H9 (cell line): ENCODE data around the gene GLOD4. TPM values are rescaled to one million over a fixed set of nuclear protein-coding genes. Genes with fewer than 3 reads are reported as not detected.

ENCODE experiments used
- DNase-seq: peaks from one replicate; pipeline ENCODE4 v3.0.0-alpha.2; 2017
- H2AFZ ChIP-seq: one replicate; pipeline ENCODE4 v1.6.1; 2013; ENCODE audit warnings: mild to moderate bottlenecking, low read length, control low read depth, moderate library complexity
- H2AK5ac ChIP-seq: 2 replicates; pipeline ENCODE4 v1.6.1; 2013; ENCODE audit warnings: low read length, control low read depth, mixed read lengths; ENCODE audit not compliant: insufficient read length
- H2BK120ac ChIP-seq: one replicate; pipeline ENCODE4 v1.6.1; 2013; ENCODE audit warnings: low read depth, mild to moderate bottlenecking, low read length, control low read depth, inconsistent platforms; ENCODE audit not compliant: poor library complexity, severe bottlenecking
- H2BK12ac ChIP-seq: 2 replicates; pipeline ENCODE4 v1.6.1; 2013; ENCODE audit warnings: low read length, control low read depth, mixed read lengths, low read depth; ENCODE audit not compliant: insufficient read length
- H2BK15ac ChIP-seq: 2 replicates; pipeline ENCODE4 v1.6.1; 2013; ENCODE audit warnings: low read depth, low read length, control low read depth
- H2BK20ac ChIP-seq: one replicate; pipeline ENCODE4 v1.6.1; 2013; ENCODE audit warnings: low read depth, mild to moderate bottlenecking, low read length, control low read depth, inconsistent platforms; ENCODE audit not compliant: poor library complexity, severe bottlenecking
- H2BK5ac ChIP-seq: 2 replicates; pipeline ENCODE4 v1.6.1; 2013; ENCODE audit warnings: low read length, control low read depth, mixed read lengths; ENCODE audit not compliant: insufficient read length
- H3K14ac ChIP-seq: 2 replicates; pipeline ENCODE4 v1.6.1; 2013; ENCODE audit warnings: low read length, control low read depth; ENCODE audit not compliant: insufficient read depth
- H3K18ac ChIP-seq: 2 replicates; pipeline ENCODE4 v1.6.1; 2013; ENCODE audit warnings: low read depth, mild to moderate bottlenecking, mixed read lengths, low read length, control low read depth; ENCODE audit not compliant: insufficient read length
- H3K23ac ChIP-seq: 2 replicates; pipeline ENCODE4 v1.6.1; 2013; ENCODE audit warnings: low read length, control low read depth, mixed read lengths, low read depth; ENCODE audit not compliant: insufficient read length
- H3K23me2 ChIP-seq: 2 replicates; pipeline ENCODE4 v1.6.1; 2013; ENCODE audit warnings: low read depth, mild to moderate bottlenecking, mixed read lengths, low read length, control low read depth; ENCODE audit not compliant: insufficient read length, poor library complexity, severe bottlenecking
- H3K27ac ChIP-seq: 2 replicates; pipeline ENCODE4 v1.5.1; 2013; ENCODE audit warnings: low read length, control low read depth, mixed read lengths, low read depth; ENCODE audit not compliant: insufficient read length
- H3K27me3 ChIP-seq: 2 replicates; pipeline ENCODE4 v1.6.1; 2013; ENCODE audit warnings: low read length, control low read depth, inconsistent platforms; ENCODE audit not compliant: insufficient read depth
- H3K4ac ChIP-seq: 2 replicates; pipeline ENCODE4 v1.6.1; 2013; ENCODE audit warnings: low read depth, mild to moderate bottlenecking, control low read depth, inconsistent platforms, low read length, moderate library complexity
- H3K4me1 ChIP-seq: 2 replicates; pipeline ENCODE4 v1.6.1; 2013; ENCODE audit warnings: low read length, control low read depth, inconsistent platforms; ENCODE audit not compliant: insufficient read depth
- H3K4me2 ChIP-seq: 2 replicates; pipeline ENCODE4 v1.6.1; 2013; ENCODE audit warnings: low read length, control low read depth, mixed read lengths; ENCODE audit not compliant: insufficient read length, insufficient read depth
- H3K56ac ChIP-seq: 2 replicates; pipeline ENCODE4 v1.6.1; 2013; ENCODE audit warnings: low read depth, mild to moderate bottlenecking, mixed read lengths, low read length, control low read depth; ENCODE audit not compliant: insufficient read length
- H3K79me1 ChIP-seq: 2 replicates; pipeline ENCODE4 v1.6.1; 2013; ENCODE audit warnings: low read depth, mild to moderate bottlenecking, moderate library complexity, low read length, control low read depth, inconsistent platforms; ENCODE audit not compliant: insufficient read depth, poor library complexity, severe bottlenecking
- H3K79me2 ChIP-seq: 2 replicates; pipeline ENCODE4 v1.6.1; 2013; ENCODE audit warnings: low read length, control low read depth, inconsistent platforms; ENCODE audit not compliant: insufficient read depth
- H3K9ac ChIP-seq: 2 replicates; pipeline ENCODE4 v1.6.1; 2013; ENCODE audit warnings: low read length, control low read depth, mixed read lengths; ENCODE audit not compliant: insufficient read length; ENCODE audit errors: extremely low read depth
- H3K9me3 ChIP-seq: one replicate; pipeline ENCODE4 v1.6.1; 2013; ENCODE audit warnings: low read depth, low read length, inconsistent platforms; ENCODE audit not compliant: control insufficient read depth
- H3T11ph ChIP-seq: one replicate; pipeline ENCODE4 v1.6.1; 2013; ENCODE audit warnings: mild to moderate bottlenecking, low read length, control low read depth, inconsistent platforms
- H4K20me1 ChIP-seq: one replicate; pipeline ENCODE4 v1.6.1; 2013; ENCODE audit not compliant: control insufficient read depth, insufficient read length, insufficient read depth
- H4K5ac ChIP-seq: 2 replicates; pipeline ENCODE4 v1.6.1; 2013; ENCODE audit warnings: low read depth, mild to moderate bottlenecking, mixed read lengths, low read length, control low read depth; ENCODE audit not compliant: insufficient read length
- H4K8ac ChIP-seq: replicated peaks from 2 replicates; pipeline ENCODE4 v1.6.1; 2013; ENCODE audit warnings: low read length, control low read depth, mixed read lengths, low read depth; ENCODE audit not compliant: insufficient read length
- H4K91ac ChIP-seq: 2 replicates; pipeline ENCODE4 v1.6.1; 2013; ENCODE audit warnings: low read depth, mild to moderate bottlenecking, moderate library complexity, mixed read lengths, low read length, control low read depth; ENCODE audit not compliant: insufficient read length
- H3K27ac Mint-ChIP-seq, 3 experiments: 2 replicates in 2 of 3; 3 replicates in 1 of 3; pipeline ENCODE4 v1.8.0; 2020 to 2021; ENCODE audit warnings: mixed read lengths in 3 of 3, mild to moderate bottlenecking in 1 of 3, moderate library complexity in 1 of 3
- H3K27me3 Mint-ChIP-seq: 2 replicates; pipeline ENCODE4 v1.8.0; 2021; ENCODE audit warnings: low read depth, mild to moderate bottlenecking, moderate library complexity, mixed read lengths
- H3K36me3 Mint-ChIP-seq, 3 experiments: 2 replicates in 2 of 3; 3 replicates in 1 of 3; pipeline ENCODE4 v1.8.0; 2020 to 2021; ENCODE audit warnings: low read depth in 3 of 3, mixed read lengths in 3 of 3; ENCODE audit not compliant: insufficient read depth in 1 of 3
- H3K4me1 Mint-ChIP-seq, 2 experiments: 2 replicates each; pipeline ENCODE4 v1.8.0; 2020; ENCODE audit warnings: mixed read lengths in 2 of 2
- H3K4me3 Mint-ChIP-seq, 2 experiments: 2 replicates in 1 of 2; 3 replicates in 1 of 2; pipeline ENCODE4 v1.8.0; 2020 to 2021; ENCODE audit warnings: mild to moderate bottlenecking in 2 of 2, mixed read lengths in 2 of 2, moderate library complexity in 1 of 2
- H3K9me3 Mint-ChIP-seq, 2 experiments: 2 replicates in 1 of 2; 3 replicates in 1 of 2; pipeline ENCODE4 v1.8.0; 2020; ENCODE audit warnings: mild to moderate bottlenecking in 2 of 2, mixed read lengths in 2 of 2, moderate library complexity in 1 of 2
- CTCF ChIP-seq: fragments of 200-600 bp; sonication (generic); conservative IDR thresholded peaks from 3 replicates; pipeline ENCODE4 v1.8.0; 2021; ENCODE audit warnings: antibody characterized with exemption, mild to moderate bottlenecking
- whole genome bisulfite sequencing: extraction: QIAGEN DNeasy Blood & Tissue Kit; methylation state at CpG from one replicate; pipeline ENCODE4 v1.1.7; 2013; ENCODE audit warnings: missing lambda C conversion rate, low lambda C conversion rate, mixed read lengths; ENCODE audit not compliant: insufficient read length; ENCODE audit errors: extremely low coverage; 5-methylcytosine and 5-hydroxymethylcytosine counted together
- total RNA-seq: library from RNA; stranded (reverse); gene quantifications from 2 replicates; pipeline ENCODE4 v1.2.1, GENCODE V29; 2021

Gene GLOD4
- total RNA-seq, 1 experiment from 2014 or later: 106 TPM

- H3K4me1 Mint-ChIP-seq: peaks cover 0 to 2% of the 10 kb centered on the region in 2 experiments; a peak in 1 of 4 replicates
Observed at GRCh38 chr17:740240-741017, 41.7 kb downstream of the GLOD4 start.

More at GRCh38 chr17:740240-741017, 41.7 kb downstream of the GLOD4 start:
- Histone ChIP-seq H3K4me1 (no peaks in the 10 kb centered on the region), H2BK15ac (no peak overlapping the region), H4K20me1 (peaks cover 3% of the 10 kb centered on the region), H4K5ac (no peak overlapping the region), H3K56ac (no peak overlapping the region), H3K4me2 (no peak overlapping the region), H3K9me3 (no peaks in the 10 kb centered on the region), H2BK20ac (no peak overlapping the region), H3K9ac (no peak overlapping the region), H2BK12ac (no peak overlapping the region), H3K23me2 (no peaks in the 10 kb centered on the region), H2AFZ (no peak overlapping the region), H3K27me3 (no peaks in the 10 kb centered on the region), H4K8ac (no peak overlapping the region), H2BK5ac (no peak overlapping the region), H2AK5ac (no peak overlapping the region), H3K79me1 (no peaks in the 10 kb centered on the region), H3K27ac (no peak overlapping the region), H3K4ac (no peak overlapping the region), H3K14ac (no peak overlapping the region), H4K91ac (no peak overlapping the region), H3K23ac (no peak overlapping the region), H3T11ph (no peak overlapping the region), H2BK120ac (no peak overlapping the region), H3K79me2 (no peaks in the 10 kb centered on the region), H3K18ac (no peak overlapping the region)
- Mint-ChIP-seq H3K4me3 (no peak overlapping the region), H3K27ac (peak overlapping the region in 1 of 3 experiments; percentile 30; a peak in 4 of 7 replicates), H3K9me3 (no peaks in the 10 kb centered on the region), H3K36me3 (peaks cover 39 to 92% (median 76%) of the 10 kb centered on the region in 3 experiments; a peak in 6 of 7 replicates), H3K27me3 (no peaks in the 10 kb centered on the region; the same call in 1 of the 2 replicates)
- no peak for DNase-seq
- no peak for TF ChIP-seq CTCF
- no CpG with 5 or more reads among the region's 18 CpGs for WGBS
